Adrenal gland (tissue), 5 donors: ENCODE results near the gene PTPN14.

ENCODE experiments used
- POLR2A ChIP-seq, 2 donors: fragments of 450-650 bp; IDR thresholded peaks; one replicate each; pipeline ENCODE4 v1.6.1; 2017; ENCODE audit warnings: antibody characterized with exemption in 2 of 2, mild to moderate bottlenecking in 2 of 2, moderate library complexity in 1 of 2
- TF ChIP-seq, protein P1 (sequence below), 6 experiments: fragments of 450-650 bp in 4 of 6; fragments of 200-600 bp in 2 of 6; sonication (generic) in 1 of 6; IDR thresholded peaks; 1 replicate in 5 of 6; 2 replicates in 1 of 6; pipeline versions ENCODE4 v1.5.1 to v1.8.0; 2016 to 2021; ENCODE audit warnings: antibody characterized with exemption in 6 of 6, mild to moderate bottlenecking in 2 of 6, moderate library complexity in 1 of 6
- donor health status: DM: no; HTN: no; CAD: no.

DNA sequence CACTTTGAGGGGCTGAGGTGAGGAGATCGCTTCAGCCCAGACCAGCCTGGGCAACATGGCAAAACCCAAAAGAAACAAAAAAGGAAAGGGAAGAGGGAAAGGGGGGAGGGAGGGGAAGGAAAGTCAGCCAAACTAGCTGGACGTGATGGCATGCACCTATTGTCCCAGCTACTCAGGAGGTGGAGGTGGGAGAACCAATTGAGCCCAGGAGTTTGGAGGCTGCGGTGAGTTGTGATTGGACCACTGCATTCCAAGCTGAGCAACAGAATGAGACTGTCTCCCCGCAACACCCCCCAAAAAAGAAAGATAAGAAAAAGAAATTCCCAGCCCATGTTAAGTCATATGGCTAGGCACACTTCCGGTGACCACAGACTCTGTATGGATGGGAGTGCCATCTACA, 128.4 kb downstream of the PTPN14 start:
- TF ChIP-seq, protein P1, sequence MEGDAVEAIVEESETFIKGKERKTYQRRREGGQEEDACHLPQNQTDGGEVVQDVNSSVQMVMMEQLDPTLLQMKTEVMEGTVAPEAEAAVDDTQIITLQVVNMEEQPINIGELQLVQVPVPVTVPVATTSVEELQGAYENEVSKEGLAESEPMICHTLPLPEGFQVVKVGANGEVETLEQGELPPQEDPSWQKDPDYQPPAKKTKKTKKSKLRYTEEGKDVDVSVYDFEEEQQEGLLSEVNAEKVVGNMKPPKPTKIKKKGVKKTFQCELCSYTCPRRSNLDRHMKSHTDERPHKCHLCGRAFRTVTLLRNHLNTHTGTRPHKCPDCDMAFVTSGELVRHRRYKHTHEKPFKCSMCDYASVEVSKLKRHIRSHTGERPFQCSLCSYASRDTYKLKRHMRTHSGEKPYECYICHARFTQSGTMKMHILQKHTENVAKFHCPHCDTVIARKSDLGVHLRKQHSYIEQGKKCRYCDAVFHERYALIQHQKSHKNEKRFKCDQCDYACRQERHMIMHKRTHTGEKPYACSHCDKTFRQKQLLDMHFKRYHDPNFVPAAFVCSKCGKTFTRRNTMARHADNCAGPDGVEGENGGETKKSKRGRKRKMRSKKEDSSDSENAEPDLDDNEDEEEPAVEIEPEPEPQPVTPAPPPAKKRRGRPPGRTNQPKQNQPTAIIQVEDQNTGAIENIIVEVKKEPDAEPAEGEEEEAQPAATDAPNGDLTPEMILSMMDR (IDR thresholded peaks at IDR 0.05): no peak
- TF ChIP-seq POLR2A (IDR thresholded peaks at IDR 0.05): no peak
